GM12891 (cell line): ENCODE measurements around the gene TUBG2.
A peak's percentile ranks its signal among the peaks of the same experiment; 100 is the strongest.

Experiments used
- DNase-seq: peaks from one replicate; pipeline ENCODE4 v3.0.0; 2011; ENCODE audit warnings: low spot score; ENCODE audit not compliant: insufficient read length
- FAIRE-seq: peaks from 2 replicates; lab custom pipeline; 2011; peaks lifted over from hg19 to GRCh38; lab: Jason Lieb, UNC
- PAX5 ChIP-seq: IDR thresholded peaks from 2 replicates; pipeline ENCODE4 v1.6.1; 2011; ENCODE audit warnings: low read length, moderate library complexity, mild to moderate bottlenecking; ENCODE audit not compliant: insufficient read depth, severe bottlenecking
- POLR2A ChIP-seq: IDR thresholded peaks from 2 replicates; pipeline ENCODE4 v1.6.1; 2011; ENCODE audit warnings: low read depth, low read length, control low read depth
- POLR2AphosphoS5 ChIP-seq: IDR thresholded peaks from 2 replicates; pipeline ENCODE4 v1.6.1; 2011; ENCODE audit warnings: low read depth, low read length, control low read depth
- POU2F2 ChIP-seq: IDR thresholded peaks from 2 replicates; pipeline ENCODE4 v1.6.1; 2011; ENCODE audit warnings: low read depth, mild to moderate bottlenecking, control low read depth, low read length, moderate library complexity
- SPI1 ChIP-seq: IDR thresholded peaks from 2 replicates; pipeline ENCODE4 v1.6.1; 2011; ENCODE audit warnings: low read depth, low read length, control low read depth
- TAF1 ChIP-seq: IDR thresholded peaks from 2 replicates; pipeline ENCODE4 v1.6.1; 2011; ENCODE audit warnings: low read depth, low read length, control low read depth

TUBG2 gene

DNA sequence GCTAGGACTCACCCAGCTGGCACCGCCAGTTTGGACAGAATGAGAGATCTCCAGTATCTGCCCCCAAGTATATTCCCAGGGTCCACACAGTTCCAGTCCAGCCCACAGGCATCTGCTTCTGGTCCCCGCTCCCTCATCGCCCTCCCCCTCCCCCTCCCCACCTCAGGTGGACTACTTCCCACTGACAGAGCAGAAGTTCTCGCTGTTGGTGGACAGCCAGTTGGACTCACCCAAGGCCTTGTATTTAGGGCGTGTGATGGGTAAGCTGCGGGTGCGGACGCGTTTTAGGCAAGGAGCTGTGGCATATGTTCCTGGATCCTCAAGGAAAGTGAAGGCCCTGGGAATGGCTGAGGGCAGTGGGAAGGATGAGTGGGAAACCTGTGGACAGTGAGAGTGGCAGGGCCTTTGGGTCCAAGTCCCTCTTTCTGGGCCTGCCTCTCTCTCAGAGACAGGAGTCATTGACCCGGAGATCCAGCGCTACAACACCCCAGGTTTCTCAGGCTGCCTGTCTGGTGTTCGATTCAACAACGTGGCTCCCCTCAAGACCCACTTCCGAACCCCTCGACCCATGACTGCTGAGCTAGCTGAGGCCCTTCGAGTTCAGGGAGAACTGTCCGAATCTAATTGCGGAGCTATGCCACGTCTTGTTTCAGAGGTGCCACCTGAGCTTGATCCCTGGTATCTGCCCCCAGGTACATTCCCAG lies 38.2 kb downstream of the TUBG2 start:
- DNase-seq (peak; percentile 2), FAIRE-seq (no peak)
- no peak for TF ChIP-seq PAX5
- TF ChIP-seq TAF1 = no peak

DNA sequence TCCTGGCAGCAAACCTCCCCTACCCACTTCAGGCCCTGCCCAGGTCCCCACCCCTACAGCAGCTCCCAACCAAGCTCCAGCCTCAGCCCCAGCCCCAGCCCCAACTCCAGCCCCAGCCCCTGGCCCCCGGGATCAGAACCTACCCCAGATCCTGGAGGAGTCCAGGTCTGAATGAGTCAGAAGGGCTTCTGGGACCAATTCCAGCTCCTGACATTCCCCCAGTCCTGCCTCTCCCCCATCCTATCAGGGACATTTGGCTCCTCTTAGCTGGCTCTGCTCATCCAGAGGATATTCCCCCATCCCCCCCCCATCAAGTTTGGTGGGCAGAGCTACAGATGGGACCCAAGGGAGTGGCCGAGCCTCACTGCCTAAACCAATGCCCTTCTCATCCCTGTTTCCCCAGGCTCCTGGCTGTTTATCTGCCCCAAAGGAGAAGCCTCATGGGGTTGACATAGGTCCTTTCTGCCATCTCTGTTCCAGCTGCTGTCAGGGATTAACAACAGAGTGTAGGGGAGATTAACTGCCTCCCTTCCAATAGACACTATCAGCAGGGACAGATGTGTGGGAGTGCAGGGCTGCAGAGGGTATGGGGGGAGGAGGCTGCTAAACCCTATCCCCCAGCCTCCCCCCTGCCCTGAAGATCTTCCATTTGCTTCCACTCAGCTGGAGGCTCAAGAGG lies 39.8 kb downstream of the TUBG2 start:
- DNase-seq (peak; percentile 8), FAIRE-seq (no peak)
- TF ChIP-seq POU2F2 (no peak), POLR2AphosphoS5 (no peak), SPI1 (no peak), POLR2A (no peak), PAX5 (no peak), TAF1 (no peak)

DNA sequence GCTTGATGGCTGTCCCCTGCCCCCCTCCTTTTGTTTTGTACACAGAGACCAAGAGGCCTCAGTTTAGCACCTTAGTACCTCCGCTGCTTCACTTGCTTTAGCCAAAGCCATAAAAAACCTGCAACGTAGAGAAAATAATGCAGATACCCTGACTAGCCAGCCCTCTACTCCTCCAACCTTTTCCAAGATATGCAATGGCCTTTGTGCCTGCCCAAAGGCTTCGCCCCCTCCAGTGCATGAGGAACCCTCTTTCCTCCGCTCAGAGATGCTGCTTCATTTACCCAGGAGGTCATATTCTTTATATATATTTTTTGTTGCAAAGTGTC lies 40.3 kb downstream of the TUBG2 start:
- no peak for TF ChIP-seq POU2F2
- TF ChIP-seq POLR2AphosphoS5 = no peak
- no peak for TF ChIP-seq POLR2A
- TF ChIP-seq PAX5 = no peak
- TF ChIP-seq SPI1 = no peak
- no peak for TF ChIP-seq TAF1
- DNase-seq (no peak), FAIRE-seq (no peak)

- TF ChIP-seq SPI1 (no peak), TAF1 (no peak), POLR2AphosphoS5 (no peak), POU2F2 (no peak), POLR2A (no peak), PAX5 (no peak)
- DNase-seq = no peak
- FAIRE-seq = no peak
Measured at GRCh38 chr17:42700586-42701289, 41.7 kb downstream of the TUBG2 start.

- TF ChIP-seq TAF1 (no peak), SPI1 (peak; percentile 94), PAX5 (no peak)
- FAIRE-seq = peak; percentile 88
Measured at GRCh38 chr17:42702446-42702845, 43.4 kb downstream of the TUBG2 start.

GRCh38 chr17:42704490-42704836 lies 45.4 kb downstream of the TUBG2 start:
- TF ChIP-seq POLR2A (no peak), POU2F2 (no peak), SPI1 (no peak), POLR2AphosphoS5 (no peak), PAX5 (no peak), TAF1 (no peak)
- no peak for FAIRE-seq
- no peak for DNase-seq

More at GRCh38 chr17:42702446-42702845, 43.4 kb downstream of the TUBG2 start:
- DNase-seq = peak; percentile 33

DNA sequence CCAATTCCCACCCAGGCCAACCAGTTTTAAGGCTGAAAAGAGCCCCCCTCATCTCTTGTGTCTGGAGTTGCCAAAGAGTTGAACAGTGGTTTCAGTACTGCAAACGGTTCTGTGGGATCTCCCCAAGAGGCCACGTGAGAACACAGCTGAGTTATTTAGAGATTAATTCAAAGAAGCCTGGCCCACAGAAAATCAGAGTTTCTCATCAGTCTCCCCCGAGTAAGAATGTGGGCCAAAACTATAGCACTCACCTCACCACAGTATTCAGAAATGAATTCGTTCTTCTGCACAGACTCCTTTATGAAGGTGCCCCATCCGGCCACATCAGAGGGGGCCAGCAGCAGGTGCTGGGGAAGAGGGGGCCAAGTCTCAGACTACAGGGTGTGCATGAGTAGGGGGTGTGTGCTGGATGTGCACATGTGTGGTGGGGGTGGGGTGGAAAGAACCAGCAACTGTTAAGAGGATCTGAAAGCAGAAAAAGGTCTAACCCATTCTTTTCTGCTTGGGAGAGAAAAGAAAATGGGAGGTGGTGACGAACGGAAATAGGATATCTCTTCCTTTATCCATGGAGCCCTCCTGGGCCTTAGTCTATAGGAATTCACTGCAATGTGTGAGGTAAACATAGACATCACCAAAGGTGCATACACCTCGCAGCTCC lies 45.9 kb downstream of the TUBG2 start:
- TF ChIP-seq POLR2A (no peak), POU2F2 (peak; percentile 93), SPI1 (peak; percentile 89)
- DNase-seq (peak; percentile 53), FAIRE-seq (peak; percentile 95)

DNA sequence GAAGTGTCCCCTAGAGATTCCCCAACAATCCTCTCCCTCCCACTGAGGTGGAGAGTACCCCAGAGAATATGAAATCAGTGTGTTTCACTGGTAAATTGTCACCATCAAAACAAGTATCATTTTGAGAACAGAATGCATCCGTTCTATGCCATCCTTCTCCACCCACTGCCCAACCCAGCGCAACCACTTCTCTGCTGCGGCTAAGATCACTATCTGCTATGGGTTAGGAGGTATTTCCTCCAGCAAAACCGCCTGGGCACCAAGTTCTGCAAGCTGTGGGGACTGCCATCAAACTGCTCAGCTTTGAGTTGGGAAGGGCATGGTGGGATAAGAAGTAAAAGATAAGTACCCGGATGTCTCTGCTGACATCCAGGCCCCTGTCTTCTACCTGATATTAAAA lies 47.6 kb downstream of the TUBG2 start:
- DNase-seq = no peak
- peak; percentile 80 for FAIRE-seq
- no peak for TF ChIP-seq TAF1
- TF ChIP-seq PAX5 = no peak
- TF ChIP-seq SPI1 = no peak
- TF ChIP-seq POU2F2 = no peak
- no peak for TF ChIP-seq POLR2AphosphoS5
- TF ChIP-seq POLR2A = no peak

DNA sequence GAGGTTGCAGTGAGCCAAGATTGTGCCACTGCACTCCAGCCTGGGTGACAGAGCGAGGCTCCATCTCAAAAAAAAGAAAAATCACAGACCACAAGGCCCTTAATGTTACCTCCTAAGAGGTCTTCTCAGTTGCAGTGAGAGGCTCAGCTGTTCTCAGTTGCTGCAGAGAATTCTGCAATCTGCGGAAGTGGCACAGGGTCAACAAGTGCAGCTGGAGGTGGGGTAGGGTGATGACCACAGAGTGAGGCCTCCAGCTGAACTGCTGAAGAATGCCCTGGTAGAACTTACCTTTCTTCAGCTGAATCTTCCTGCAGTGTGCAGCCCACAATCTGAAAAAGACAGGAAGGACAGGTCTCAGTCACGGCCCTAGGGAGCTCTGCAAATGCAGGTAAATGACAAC lies 49.5 kb downstream of the TUBG2 start:
- FAIRE-seq (no peak), DNase-seq (no peak)
- no peak for TF ChIP-seq POLR2AphosphoS5
- no peak for TF ChIP-seq PAX5
- no peak for TF ChIP-seq POU2F2

DNA sequence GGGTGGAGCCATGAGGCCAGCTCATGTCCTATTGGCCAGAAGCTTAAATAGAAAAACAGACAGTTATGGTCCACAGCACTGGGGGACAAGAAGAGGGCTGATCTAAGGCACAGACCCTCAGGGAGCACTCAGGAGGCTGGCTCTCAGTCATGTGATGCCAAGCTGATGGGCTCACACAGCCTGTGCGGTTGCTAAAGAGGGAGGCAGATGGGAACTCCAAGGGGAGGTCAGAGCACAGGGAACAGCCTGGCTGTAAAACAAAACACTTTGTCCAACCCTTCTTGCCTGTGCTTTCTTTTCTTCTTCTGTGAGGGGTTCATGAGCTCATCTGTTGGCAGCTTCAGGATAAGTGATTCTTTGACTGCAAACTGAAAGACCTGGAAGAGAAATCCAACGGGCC lies 50.5 kb downstream of the TUBG2 start:
- TF ChIP-seq POLR2AphosphoS5 = no peak
- no peak for TF ChIP-seq PAX5
- TF ChIP-seq SPI1 = no peak
- TF ChIP-seq TAF1 = no peak
- no peak for TF ChIP-seq POU2F2
- no peak for TF ChIP-seq POLR2A
- FAIRE-seq (no peak), DNase-seq (no peak)
